ENCODE data around the gene SCD5.

Gene SCD5

GRCh38 chr4:82792912-82793649 lies 5.5 kb downstream of the SCD5 start:
- peak; percentile 63 for DNase-seq

GRCh38 chr4:82791179-82791578 lies 7.4 kb downstream of the SCD5 start:
- no peak for DNase-seq

GRCh38 chr4:82790060-82790660 lies 8.4 kb downstream of the SCD5 start:
- DNase-seq = no peak

- no peak for DNase-seq
Measured at GRCh38 chr4:82789025-82789776, 9.4 kb downstream of the SCD5 start.

- DNase-seq = no peak
Measured at GRCh38 chr4:82787342-82787741, 11.3 kb downstream of the SCD5 start.

GRCh38 chr4:82786828-82787227 lies 11.8 kb downstream of the SCD5 start:
- no peak for DNase-seq

GRCh38 chr4:82785611-82786400 lies 12.8 kb downstream of the SCD5 start:
- DNase-seq = no peak

GRCh38 chr4:82784681-82785610 lies 13.7 kb downstream of the SCD5 start:
- no peak for DNase-seq

- no peak for DNase-seq
Measured at GRCh38 chr4:82782626-82783345, 15.8 kb downstream of the SCD5 start.

- peak; percentile 79 for DNase-seq
Measured at GRCh38 chr4:82780752-82781231, 17.8 kb downstream of the SCD5 start.

GRCh38 chr4:82780170-82780751 lies 18.3 kb downstream of the SCD5 start:
- no peak for DNase-seq

GRCh38 chr4:82779032-82779431 lies 19.6 kb downstream of the SCD5 start:
- no peak for DNase-seq

GRCh38 chr4:82777857-82778525 lies 20.6 kb downstream of the SCD5 start:
- DNase-seq = no peak

GRCh38 chr4:82776925-82777542 lies 21.6 kb downstream of the SCD5 start:
- DNase-seq = no peak

GRCh38 chr4:82775243-82775642 lies 23.4 kb downstream of the SCD5 start:
- no peak for DNase-seq

- peak; percentile 66 for DNase-seq
Measured at GRCh38 chr4:82774711-82775171, 23.9 kb downstream of the SCD5 start.

GRCh38 chr4:82773057-82773456 lies 25.5 kb downstream of the SCD5 start:
- DNase-seq = peak; percentile 76

- peak; percentile 93 for DNase-seq
Measured at GRCh38 chr4:82770607-82771006, 28.0 kb downstream of the SCD5 start.

- DNase-seq = no peak
Measured at GRCh38 chr4:82765134-82765533, 33.5 kb downstream of the SCD5 start.

GRCh38 chr4:82761229-82761628 lies 37.4 kb downstream of the SCD5 start:
- no peak for DNase-seq
